Stimulated activated CD4-positive, alpha-beta T cell treated with anti-CD3 and anti-CD28 coated beads, TNF-alpha, amount 100 ng/mL, for 24 hours (primary cell): Measurements from ENCODE around the gene WEE2.

Source experiments
- DNase-seq, 3 experiments: peaks; one replicate each; pipeline ENCODE4 v3.0.0-alpha.2; 2020; ENCODE audit warnings: low read depth in 3 of 3

WEE2 gene

GRCh38 chr7:141691540-141691939 is 16.6 kb upstream of the WEE2 start:
- DNase-seq: no peak

DNA sequence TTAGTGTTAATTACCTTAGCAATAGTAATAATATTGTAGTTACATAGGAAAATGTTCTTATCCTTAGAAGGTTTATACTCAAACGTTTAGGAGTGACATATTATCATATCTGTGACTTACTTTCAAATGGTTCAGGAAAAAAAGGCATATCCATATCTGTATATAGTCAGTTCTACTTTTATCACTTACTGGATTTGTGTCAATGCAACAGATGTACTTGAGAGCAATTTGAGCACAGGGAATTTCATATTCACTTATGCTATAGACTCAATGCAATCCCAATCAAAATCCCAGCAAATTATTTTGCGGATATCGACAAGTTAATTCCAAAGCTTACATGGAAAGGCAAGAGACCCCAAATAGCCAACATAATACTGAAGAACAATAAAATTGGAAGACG is 16.2 kb upstream of the WEE2 start:
- no peak for DNase-seq

GRCh38 chr7:141693082-141693481 is 15.1 kb upstream of the WEE2 start:
- DNase-seq: no peak

DNA sequence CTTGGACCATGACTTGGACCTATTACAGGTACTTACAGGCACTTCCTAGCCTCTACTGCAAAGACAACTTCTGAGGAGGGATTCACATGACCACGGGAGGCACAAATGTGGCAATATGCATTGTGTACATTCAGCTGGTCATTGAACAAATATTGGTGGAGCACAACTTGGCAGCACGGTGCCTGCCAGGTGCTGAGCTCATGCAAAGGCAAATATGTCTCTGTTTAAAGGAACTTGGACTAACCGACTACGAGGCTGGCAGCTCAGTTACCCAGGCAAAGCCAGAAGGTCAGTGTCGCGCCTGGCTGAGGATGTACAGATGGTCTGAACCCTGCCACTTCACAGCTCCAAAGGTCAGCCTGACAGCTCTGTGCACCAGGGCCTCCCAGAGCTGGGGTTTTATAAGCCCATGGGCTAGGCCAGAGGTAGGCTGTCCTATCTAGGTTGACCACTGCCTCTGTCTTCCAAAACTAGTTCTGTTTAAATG is 12.3 kb upstream of the WEE2 start:
- no peak for DNase-seq

DNA sequence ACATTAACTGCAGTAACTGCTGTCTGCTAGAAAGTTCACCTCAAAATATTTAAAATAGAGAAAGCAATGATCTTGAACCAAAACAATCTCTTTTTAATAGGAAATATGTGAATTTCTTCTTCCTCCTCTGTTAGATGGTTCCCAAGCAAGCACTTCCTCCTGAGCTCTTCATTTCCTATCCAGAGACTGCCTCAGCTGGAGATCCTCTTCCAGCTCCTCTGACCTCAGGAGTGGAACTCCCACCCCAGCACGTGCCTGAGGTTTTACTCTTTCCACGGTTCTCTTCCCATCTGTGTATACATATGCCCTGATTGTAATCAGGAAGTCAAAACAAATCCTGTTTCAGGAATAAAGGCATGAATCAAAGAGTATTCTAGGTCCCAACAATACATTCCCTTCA is 11.8 kb upstream of the WEE2 start:
- DNase-seq: no peak

DNA sequence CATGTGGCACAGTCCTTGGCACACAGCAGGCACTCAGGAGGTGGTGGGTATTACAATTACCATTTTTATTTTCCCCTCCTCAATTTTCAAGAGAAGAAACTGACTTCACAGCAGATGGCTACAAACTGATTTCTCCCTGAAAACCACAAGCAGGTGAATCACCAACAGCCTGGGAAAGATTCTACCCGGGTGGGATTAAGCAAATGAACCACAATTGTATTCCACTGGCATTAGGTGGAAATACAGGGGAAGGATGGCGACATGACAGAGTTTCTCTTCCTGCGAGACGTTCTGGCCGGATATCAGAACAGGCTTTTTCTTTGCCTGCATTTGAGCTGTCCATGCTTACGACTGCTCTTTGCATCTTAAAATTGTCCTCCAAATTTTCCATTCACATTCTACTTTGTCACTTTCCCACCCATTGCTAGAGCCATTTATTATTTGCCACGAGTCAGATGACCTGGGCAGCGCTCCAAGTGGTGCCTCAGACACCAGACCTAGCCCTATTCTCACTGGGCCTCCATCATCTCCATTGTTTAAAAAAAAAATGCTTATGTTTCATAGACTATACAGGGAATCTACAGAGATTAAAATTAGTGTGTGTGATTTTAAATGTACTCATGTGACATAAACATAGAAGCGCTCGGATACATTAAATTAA is 10.8 kb upstream of the WEE2 start:
- no peak for DNase-seq

GRCh38 chr7:141698247-141699015 is 9.7 kb upstream of the WEE2 start:
- DNase-seq: no peak

DNA sequence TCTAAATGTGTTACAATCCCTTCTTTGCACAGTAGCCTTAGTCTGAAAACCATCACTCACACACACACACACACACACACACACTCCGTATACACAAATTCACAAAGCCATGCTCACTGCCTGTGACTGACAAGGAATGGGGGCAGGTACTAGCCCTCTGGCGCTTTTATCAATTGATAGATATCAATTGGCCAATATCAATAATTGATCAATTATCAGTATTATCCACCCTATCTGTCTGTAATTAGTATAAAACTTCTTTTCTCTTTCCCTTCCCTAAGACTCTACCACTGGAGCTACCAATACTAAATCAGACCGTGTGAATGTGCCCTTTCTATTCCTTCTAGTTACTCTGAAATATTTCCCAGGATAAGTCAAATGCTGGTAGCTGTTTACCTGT is 8.3 kb upstream of the WEE2 start:
- no peak for DNase-seq

DNA sequence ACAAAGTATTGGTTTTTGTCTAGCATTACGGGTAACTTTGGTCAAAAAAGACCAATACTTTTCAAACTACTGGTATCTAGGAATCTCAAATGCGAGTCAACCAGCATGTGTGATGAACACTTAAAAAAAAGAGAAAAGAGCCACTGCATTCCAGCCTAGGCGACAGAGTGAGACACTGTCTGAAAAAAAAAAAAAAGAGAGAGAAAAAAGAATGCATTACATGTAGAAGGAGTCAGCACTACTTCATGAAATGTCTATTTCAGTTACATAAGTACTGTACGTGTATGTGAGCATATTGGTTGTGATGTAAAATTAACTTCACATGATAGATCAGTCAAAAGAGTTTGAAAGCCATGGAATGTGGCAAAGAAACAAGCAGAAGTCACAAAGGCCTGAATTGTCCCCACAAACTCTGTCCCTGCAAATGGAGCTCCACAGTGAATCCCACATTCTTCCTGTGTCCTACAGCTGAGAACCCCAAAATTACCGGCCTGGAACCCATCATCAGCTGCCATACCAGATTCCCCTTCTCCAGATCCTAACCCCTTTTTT is 7.8 kb upstream of the WEE2 start:
- no peak for DNase-seq

- DNase-seq: no peak
Observed at GRCh38 chr7:141700848-141701371, 7.2 kb upstream of the WEE2 start.

- peak; percentile 43 to 56 (median 43) for DNase-seq
Observed at GRCh38 chr7:141701489-141702046, 6.6 kb upstream of the WEE2 start.

GRCh38 chr7:141702047-141702567 is 6.0 kb upstream of the WEE2 start, which contains the start of gene DENND11:
Gene DENND11, minus strand, starts transcription at chr7:141702166. Its CDS starts 13 bp downstream, at chr7:141702153.
- peak; percentile 8 to 44 (median 16) for DNase-seq

DNA sequence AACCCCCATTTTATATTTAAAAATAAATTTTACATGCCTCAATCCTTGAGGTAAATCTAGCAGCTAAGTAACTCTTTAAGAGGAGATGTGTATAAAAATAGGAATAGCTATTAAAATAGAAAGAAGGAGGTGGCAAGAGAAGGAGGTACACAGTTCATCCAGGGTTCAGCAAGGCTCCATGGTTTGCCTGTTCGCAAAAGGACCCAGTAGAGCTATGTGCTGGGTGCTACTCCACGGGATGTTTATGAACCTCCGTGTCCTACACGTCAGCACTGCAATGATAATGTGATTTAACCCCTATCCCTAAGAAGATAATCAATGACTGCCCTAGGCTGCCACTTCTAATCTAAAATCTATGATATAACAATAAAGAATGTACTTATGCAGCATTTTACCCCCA is 5.3 kb upstream of the WEE2 start:
- DNase-seq: no peak

DNA sequence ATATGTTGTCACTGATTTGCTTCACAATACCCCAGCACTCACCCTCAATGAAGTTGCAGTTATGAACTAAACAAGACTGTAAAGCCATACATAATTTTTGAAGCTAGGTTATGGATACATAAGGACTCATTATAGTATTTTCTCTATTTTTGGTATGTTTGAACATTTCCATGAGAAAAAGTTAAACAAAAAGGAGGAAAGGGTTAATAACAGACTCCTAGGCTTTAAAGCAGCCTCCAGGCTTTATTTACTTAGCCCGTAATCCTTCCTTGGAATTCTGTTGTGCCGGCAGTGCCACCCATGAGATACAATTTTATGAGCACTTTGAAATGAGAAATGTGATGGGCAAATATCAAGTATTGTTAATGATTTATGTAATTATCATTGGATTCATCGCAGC is 4.0 kb upstream of the WEE2 start:
- no peak for DNase-seq

DNA sequence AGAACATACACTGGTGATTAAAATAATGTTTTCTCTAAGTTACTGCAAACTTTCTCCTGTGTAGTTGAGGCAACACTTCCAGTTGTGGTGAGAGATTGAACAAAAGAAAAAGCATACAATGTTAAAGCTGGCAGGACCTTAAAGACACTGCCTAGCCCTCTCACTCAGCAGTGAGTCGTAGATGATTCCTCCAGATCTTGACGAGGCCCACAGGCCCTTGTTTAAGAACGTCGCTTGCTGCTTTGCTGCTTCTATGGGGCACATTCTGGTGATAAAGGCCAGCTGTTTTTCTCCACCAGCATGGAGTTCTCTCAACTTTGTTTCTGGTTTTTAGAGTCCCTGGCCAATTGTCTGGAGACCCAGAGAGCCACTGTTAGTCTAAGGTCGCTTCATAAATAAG is 3.4 kb upstream of the WEE2 start:
- no peak for DNase-seq

DNA sequence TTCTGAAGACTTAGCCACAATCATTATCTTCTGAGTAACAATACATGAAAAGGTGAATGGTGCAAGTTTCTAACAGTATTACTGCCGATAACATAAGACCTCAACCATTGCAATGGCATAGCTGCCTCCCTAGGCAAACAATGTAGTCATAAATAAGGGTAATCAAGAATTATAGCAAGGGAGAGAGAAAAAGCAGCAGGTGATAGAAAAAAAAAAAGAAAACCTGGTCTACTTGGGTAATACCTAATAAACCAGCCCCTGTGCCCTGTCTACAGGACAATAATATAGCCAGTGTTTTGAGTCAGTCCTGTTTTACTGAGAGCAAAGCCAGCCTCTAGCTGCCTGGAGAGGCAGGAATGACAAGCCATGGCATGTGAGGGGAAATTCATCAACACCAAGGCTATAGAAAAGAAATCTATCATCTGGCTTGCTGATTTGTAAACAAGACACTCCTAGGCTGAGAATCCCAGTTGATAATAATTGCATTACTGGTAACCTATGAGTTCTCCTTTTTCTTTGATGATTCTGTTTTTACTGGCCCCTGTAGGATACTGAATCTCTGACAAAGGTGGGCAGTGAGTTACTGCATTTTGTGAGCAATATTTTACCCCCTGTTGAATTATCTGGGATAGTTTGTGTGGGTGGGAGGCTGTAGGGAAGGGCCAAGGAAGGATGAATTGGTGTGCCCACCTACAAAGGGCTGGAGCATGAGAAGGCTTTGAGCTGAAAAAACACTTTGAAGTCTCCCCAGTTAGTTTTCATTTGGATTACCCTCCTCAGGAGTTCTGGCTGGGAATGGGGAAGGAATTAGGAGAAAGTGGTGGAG is 1.7 kb upstream of the WEE2 start:
- no peak for DNase-seq

DNA sequence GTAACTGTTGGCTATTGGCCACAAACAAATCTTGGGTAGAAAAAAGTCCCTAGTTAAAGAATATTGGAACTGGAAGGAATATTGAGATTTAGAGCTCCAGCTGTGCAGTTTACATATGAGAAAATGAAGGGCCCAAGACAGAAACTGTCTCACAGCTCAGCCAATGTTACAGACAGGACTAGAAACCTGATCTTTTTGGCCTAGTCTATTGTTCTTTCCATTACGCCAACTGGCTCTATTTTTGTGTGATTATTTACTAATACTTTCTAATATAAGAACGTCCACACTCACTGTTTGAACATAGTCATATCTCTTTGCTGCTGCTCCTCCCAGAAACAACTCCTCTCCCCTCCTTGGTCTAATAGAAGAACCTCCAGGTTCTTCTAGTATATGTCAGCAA is 1.2 kb downstream of the WEE2 start:
- DNase-seq: no peak

- DNase-seq: no peak
Observed at GRCh38 chr7:141709749-141710148, 1.6 kb downstream of the WEE2 start.

DNA sequence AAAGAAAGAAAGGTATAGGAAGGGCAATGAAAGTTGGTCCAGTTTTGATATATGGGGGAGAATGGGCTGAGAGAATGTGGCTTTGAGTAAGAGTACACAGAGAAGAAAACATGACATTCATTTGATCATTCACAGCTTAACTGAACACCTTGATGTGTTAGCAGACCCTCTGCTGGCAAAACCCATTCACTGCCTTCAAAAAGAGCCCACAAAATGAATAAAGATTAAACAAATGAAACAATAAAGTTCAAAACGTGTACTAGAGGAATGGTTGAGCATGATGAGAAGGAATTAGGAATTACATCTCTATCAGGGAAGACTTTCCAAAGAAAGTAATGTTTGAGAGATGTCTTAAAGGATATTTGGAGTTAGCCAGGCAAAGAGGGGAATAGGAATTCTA is 2.1 kb downstream of the WEE2 start:
- DNase-seq: no peak

GRCh38 chr7:141712603-141713255 is 4.6 kb downstream of the WEE2 start:
- no peak for DNase-seq

DNA sequence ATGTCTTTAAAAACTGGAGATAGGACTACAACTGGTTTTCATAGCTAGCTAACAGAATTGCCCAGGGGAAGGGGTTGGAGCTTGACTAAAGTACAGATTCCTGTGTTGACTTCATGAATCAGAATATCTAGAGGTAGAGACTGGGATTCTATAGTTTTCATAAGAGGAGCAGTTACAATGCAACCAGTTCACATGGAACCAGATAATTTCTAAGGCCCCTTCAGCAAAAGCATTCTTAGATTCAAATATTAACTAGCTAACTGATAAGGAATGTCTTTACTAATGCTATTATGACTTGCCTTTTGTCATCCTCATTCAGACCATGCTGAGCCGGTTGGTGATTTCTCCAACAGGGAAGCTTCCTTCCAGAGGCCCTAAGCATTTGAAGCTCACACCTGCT is 5.7 kb downstream of the WEE2 start:
- no peak for DNase-seq
